Esophagus squamous epithelium (tissue), 5 donors: Measurements from ENCODE around the gene OGG1. TPM values are rescaled to one million over a fixed set of nuclear protein-coding genes. Genes with fewer than 3 reads are reported as not detected.
A peak's percentile ranks its signal among the peaks of the same experiment; 100 is the strongest.
"Not testable (repeated sequence)": the region's sequence is repeated elsewhere in the genome, so short reads cannot be mapped to it uniquely, and the experiment has no call there.

Source experiments
- DNase-seq: peaks from one replicate; lab custom pipeline; 2025; lab: John Stamatoyannopoulos, UW
- H3K27ac ChIP-seq, 4 donors: fragments of 200-600 bp; sonication (generic); one replicate each; pipeline ENCODE4 v1.5.1; 2016 to 2019; ENCODE audit warnings: mild to moderate bottlenecking in 1 of 4
- H3K27me3 ChIP-seq, 4 donors: fragments of 200-600 bp; sonication (generic); 1 replicate in 3 of 4; 2 replicates in 1 of 4; pipeline versions ENCODE4 v1.5.1 to v1.6.0; 2017 to 2021; ENCODE audit warnings: antibody characterized with exemption in 1 of 4
- H3K36me3 ChIP-seq, 3 donors: fragments of 200-600 bp; sonication (generic); one replicate each; pipeline ENCODE4 v1.5.1; 2016 to 2019
- H3K4me1 ChIP-seq, 3 donors: fragments of 200-600 bp; sonication (generic); one replicate each; pipeline ENCODE4 v1.5.1; 2017 to 2019
- H3K4me3 ChIP-seq, 4 donors: fragments of 200-600 bp; sonication (generic); 1 replicate in 3 of 4; 2 replicates in 1 of 4; pipeline ENCODE4 v1.5.1; 2016 to 2019; ENCODE audit warnings: mild to moderate bottlenecking in 2 of 4, moderate library complexity in 1 of 4
- H3K9me3 ChIP-seq, 3 donors: fragments of 200-600 bp; sonication (generic); one replicate each; pipeline ENCODE4 v1.5.1; 2016 to 2019
- CTCF ChIP-seq, 6 experiments: fragments of 450-650 bp in 4 of 6; fragments of 200-600 bp in 2 of 6; sonication (generic) in 2 of 6; IDR thresholded peaks; one replicate each; pipeline ENCODE4 v1.5.1; 2016 to 2019; ENCODE audit warnings: antibody characterized with exemption in 6 of 6, mild to moderate bottlenecking in 4 of 6, moderate library complexity in 4 of 6
- POLR2A ChIP-seq, 4 donors: fragments of 450-650 bp; IDR thresholded peaks; one replicate each; pipeline ENCODE4 v1.6.1; 2017; ENCODE audit warnings: antibody characterized with exemption in 4 of 4, mild to moderate bottlenecking in 4 of 4, moderate library complexity in 3 of 4
- WGBS, 2 donors: methylation state at CpG; one replicate each; pipeline ENCODE4 v1.1.5; 2018; 5-methylcytosine and 5-hydroxymethylcytosine counted together
- intact Hi-C: fragments of 100-400 bp; cut with DNase I; formaldehyde crosslinking; loops from one replicate; pipeline ENCODE4 v1.15.0; 2022
- total RNA-seq, 4 donors: library from RNA; depleted of rRNA; stranded (reverse); fragments of >200 nt; gene quantifications; one replicate each; pipeline ENCODE4 v1.1.0, GENCODE V29; 2016
- donor health status: DM: yes; HTN: yes; CAD: no.

OGG1 gene
- total RNA-seq, 4 donors from 2014 or later: 9.5 to 20.6 (median 10.5) TPM

DNA sequence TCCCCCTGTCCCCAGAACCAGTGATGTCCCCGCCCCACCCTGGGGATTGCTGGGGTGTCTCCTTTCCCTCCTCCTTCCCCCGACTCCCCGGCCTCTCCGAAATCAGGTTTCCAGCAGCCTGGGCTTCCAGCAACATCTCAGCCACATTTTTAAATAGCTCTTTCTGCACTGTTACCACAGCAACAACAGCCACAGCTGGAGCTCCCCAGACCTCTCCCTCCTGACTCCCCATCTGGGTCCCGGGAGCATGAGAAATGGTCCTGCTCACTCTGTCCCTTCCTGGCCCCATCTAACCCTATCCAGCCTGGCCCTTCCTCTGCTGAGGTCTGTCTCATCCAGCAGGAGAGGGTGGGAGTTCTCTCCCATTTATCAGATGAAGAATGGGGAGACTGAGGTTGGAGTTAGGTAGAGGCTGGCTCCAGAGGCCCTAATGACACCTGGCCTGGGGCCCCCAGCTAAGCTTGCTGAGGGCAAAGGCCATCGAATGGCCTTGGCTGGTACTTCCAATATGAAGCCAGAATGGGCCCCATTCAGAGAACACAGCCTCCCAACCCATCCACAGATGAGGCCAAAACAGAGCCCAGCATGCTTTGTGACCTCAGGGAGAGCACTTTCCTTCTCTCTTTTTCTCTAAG lies 18.5 kb downstream of the OGG1 start:
- H3K27ac ChIP-seq: peak overlapping the region; percentile 22 to 90 (median 89)
- TF ChIP-seq POLR2A (IDR thresholded peaks at IDR 0.05): no peak
- TF ChIP-seq CTCF (IDR thresholded peaks at IDR 0.05): no peak
- H3K27me3 ChIP-seq: no peaks in the 10 kb centered on the region
- 61 to 71% methylated on average over 4 to 5 of the region's 6 CpGs for WGBS, 2 donors
- intact Hi-C loops: no loop called here
- peak overlapping the region in 1 of 4 donors; percentile 78 for H3K4me3 ChIP-seq
- no peak for DNase-seq
- no peaks in the 10 kb centered on the region for H3K9me3 ChIP-seq
- peaks cover 0 to 12% (median 4%) of the 10 kb centered on the region in 3 donors for H3K36me3 ChIP-seq
- H3K4me1 ChIP-seq: peaks cover 19 to 45% (median 32%) of the 10 kb centered on the region in 3 donors

DNA sequence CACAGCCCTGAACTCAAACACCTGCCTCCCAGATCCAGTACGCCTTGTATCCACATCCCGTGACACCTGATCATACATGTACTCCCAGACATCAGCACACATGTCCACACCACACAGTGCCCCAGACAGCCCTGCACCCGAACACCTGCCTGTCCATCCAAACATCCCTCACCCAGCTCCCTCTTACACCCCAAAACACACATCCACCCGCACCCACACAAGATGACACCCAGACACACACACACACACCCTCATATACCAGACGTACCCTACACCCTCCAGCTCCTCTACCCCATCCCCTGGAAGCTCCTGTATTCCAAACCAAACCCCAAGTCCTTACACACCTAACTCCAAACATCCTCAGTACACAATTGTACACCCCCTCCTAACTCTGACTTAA lies 19.3 kb downstream of the OGG1 start:
- H3K4me3 ChIP-seq: peak overlapping the region; percentile 41 to 78 (median 64)
- no peak for TF ChIP-seq CTCF (IDR thresholded peaks at IDR 0.05)
- TF ChIP-seq POLR2A (IDR thresholded peaks at IDR 0.05): no peak
- H3K36me3 ChIP-seq: peaks cover 0 to 12% (median 4%) of the 10 kb centered on the region in 3 donors
- H3K9me3 ChIP-seq: no peaks in the 10 kb centered on the region
- H3K27ac ChIP-seq: peak overlapping the region; percentile 72 to 90 (median 89)
- 58 to 65% methylated on average over 5 of the region's 5 CpGs for WGBS, 2 donors
- DNase-seq: no peak
- H3K4me1 ChIP-seq: peaks cover 19 to 45% (median 32%) of the 10 kb centered on the region in 3 donors
- intact Hi-C loops: no loop called here
- no peaks in the 10 kb centered on the region for H3K27me3 ChIP-seq

- Histone ChIP-seq H3K4me1 (peaks cover 19 to 45% (median 32%) of the 10 kb centered on the region in 3 donors), H3K4me3 (peak within 1 kb of the TSS; percentile 41 to 78 (median 64)), H3K9me3 (no peaks in the 10 kb centered on the region), H3K36me3 (peaks cover 0 to 12% (median 4%) of the 10 kb centered on the region in 3 donors), H3K27ac (peak within 1 kb of the TSS; percentile 72 to 90 (median 89)), H3K27me3 (no peaks in the 10 kb centered on the region)
- TF ChIP-seq POLR2A (IDR thresholded peaks at IDR 0.05): peak in 2 of 4 donors; percentile 69 to 74
- no peak for TF ChIP-seq CTCF (IDR thresholded peaks at IDR 0.05)
- intact Hi-C loops: no loop called here
- WGBS, 2 donors: 4 to 29% methylated on average over 9 to 10 of the region's 49 CpGs
- DNase-seq: no peak
Measured at GRCh38 chr3:9769426-9770275, 19.9 kb downstream of the OGG1 start, which contains the start of gene CAMK1. Gene CAMK1 (minus strand): TSS chr3:9769947. CDS start chr3:9767749, 2,198 bp downstream.

- 9 to 18% methylated on average over 11 to 13 of the region's 15 CpGs for WGBS, 2 donors
Measured at GRCh38 chr3:9770276-9770812, 20.6 kb downstream of the OGG1 start.

GRCh38 chr3:9771007-9771406 lies 21.3 kb downstream of the OGG1 start:
- intact Hi-C loops, H3K36me3 ChIP-seq, DNase-seq, H3K4me3 ChIP-seq, H3K9me3 ChIP-seq, H3K27me3 ChIP-seq: not testable (repeated sequence)
- WGBS, 2 donors: 79 to 88% methylated on average over 2 of the region's 2 CpGs
- H3K27ac ChIP-seq: peak overlapping the region in 2 of 4 donors; percentile 88 to 90
- peaks cover 19 to 45% (median 32%) of the 10 kb centered on the region in 3 donors for H3K4me1 ChIP-seq

More at GRCh38 chr3:9770276-9770812, 20.6 kb downstream of the OGG1 start:
- no peak for DNase-seq
- Histone ChIP-seq H3K4me1 (peaks cover 19 to 45% (median 32%) of the 10 kb centered on the region in 3 donors), H3K9me3 (no peaks in the 10 kb centered on the region), H3K27ac (peak overlapping the region; percentile 72 to 90 (median 89)), H3K36me3 (peaks cover 0 to 9% (median 4%) of the 10 kb centered on the region in 3 donors), H3K27me3 (no peaks in the 10 kb centered on the region), H3K4me3 (peak overlapping the region; percentile 41 to 78 (median 64))
- TF ChIP-seq CTCF (IDR thresholded peaks at IDR 0.05) (no peak), POLR2A (IDR thresholded peaks at IDR 0.05) (no peak)
- intact Hi-C loops: no loop called here
